ENCODE measurements around the gene ZNF292. TPM values are rescaled to one million over a fixed set of nuclear protein-coding genes. Genes with fewer than 3 reads are reported as not detected.

The ZNF292 gene
- total RNA-seq, 1 experiment from 2014 or later, result 32.2 TPM

DNA sequence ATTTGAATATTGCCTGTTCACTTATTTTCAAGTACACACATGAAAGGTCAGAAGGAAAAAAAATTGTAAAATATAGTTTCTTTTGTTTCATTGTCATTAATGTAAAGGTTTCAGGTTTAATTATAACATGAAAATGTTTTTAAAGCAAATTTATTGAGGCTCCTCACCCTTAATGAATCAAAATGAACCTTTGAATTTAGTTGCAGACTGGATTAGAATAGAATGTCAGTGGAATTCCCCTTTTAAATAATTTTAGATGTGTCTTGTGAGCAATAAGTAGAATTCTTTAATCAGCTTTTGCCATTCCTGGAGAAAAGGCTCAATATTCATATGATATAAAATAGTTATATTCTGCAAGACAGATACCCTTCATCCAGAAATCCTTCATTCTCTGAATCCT is 96.4 kb downstream of the ZNF292 start:
- TF ChIP-seq, protein P1, sequence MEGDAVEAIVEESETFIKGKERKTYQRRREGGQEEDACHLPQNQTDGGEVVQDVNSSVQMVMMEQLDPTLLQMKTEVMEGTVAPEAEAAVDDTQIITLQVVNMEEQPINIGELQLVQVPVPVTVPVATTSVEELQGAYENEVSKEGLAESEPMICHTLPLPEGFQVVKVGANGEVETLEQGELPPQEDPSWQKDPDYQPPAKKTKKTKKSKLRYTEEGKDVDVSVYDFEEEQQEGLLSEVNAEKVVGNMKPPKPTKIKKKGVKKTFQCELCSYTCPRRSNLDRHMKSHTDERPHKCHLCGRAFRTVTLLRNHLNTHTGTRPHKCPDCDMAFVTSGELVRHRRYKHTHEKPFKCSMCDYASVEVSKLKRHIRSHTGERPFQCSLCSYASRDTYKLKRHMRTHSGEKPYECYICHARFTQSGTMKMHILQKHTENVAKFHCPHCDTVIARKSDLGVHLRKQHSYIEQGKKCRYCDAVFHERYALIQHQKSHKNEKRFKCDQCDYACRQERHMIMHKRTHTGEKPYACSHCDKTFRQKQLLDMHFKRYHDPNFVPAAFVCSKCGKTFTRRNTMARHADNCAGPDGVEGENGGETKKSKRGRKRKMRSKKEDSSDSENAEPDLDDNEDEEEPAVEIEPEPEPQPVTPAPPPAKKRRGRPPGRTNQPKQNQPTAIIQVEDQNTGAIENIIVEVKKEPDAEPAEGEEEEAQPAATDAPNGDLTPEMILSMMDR (IDR thresholded peaks at IDR 0.05; ENCODE audit: insufficient read depth in 1 of 2, low read depth in 1 of 2, low read length in 1 of 2, severe bottlenecking in 1 of 2, unreplicated experiment in 1 of 2), result no peak
- Histone ChIP-seq H3K9me3 (no peaks in the 10 kb centered on the region), H3K36me3 (ENCODE audit: control insufficient read depth, insufficient read depth, low read length) (peaks cover 2% of the 10 kb centered on the region), H3K4me3 (ENCODE audit: low read depth, low read length) (no peak overlapping the region), H3K4me1 (0 out of 2 replicates have a peak, but pooled peaks cover 5% of the 10 kb centered on the region), H3K27me3 (replicated peaks; ENCODE audit: control insufficient read depth, insufficient read depth, low read length) (no peaks in the 10 kb centered on the region)
- no peaks in the 10 kb centered on the region for H3K27me3 Mint-ChIP-seq (ENCODE audit: insufficient read depth, unreplicated experiment)
- DNase-seq, result no peak
- H3K4me3 Mint-ChIP-seq (ENCODE audit: unreplicated experiment), result no peak overlapping the region
- CTCF ChIA-PET, result no interaction called here
- H3K9me3 Mint-ChIP-seq (ENCODE audit: unreplicated experiment), result no peaks in the 10 kb centered on the region
- BruUV-seq (replicated peaks), result no TSS peak
- no peaks in the 10 kb centered on the region for H3K4me1 Mint-ChIP-seq (ENCODE audit: low read depth, unreplicated experiment)
- H3K27ac Mint-ChIP-seq (ENCODE audit: unreplicated experiment), result no peak overlapping the region
- peaks cover 69% of the 10 kb centered on the region for H3K36me3 Mint-ChIP-seq (ENCODE audit: insufficient read depth, unreplicated experiment)
- POLR2A ChIA-PET, result no interaction called here
- intact Hi-C loops (cut with micrococcal nuclease; ENCODE audit: unreplicated experiment), result no loop called here

DNA sequence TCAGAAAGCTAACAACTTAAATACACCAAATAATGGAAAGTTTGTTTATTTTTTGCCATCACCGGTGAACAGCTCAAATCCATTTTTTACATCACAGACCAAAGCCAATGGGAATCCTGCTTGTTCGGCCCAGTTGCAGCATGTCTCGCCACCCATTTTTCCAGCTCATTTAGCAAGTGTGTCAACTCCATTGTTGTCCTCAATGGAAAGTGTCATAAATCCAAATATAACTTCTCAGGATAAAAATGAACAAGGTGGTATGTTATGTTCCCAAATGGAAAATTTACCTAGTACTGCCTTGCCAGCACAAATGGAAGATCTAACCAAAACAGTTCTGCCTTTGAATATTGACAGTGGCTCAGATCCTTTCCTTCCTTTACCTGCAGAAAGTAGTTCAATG is 101.7 kb downstream of the ZNF292 start:
- no peak overlapping the region for H3K27ac Mint-ChIP-seq (ENCODE audit: unreplicated experiment)
- no peaks in the 10 kb centered on the region for H3K4me1 Mint-ChIP-seq (ENCODE audit: low read depth, unreplicated experiment)
- TF ChIP-seq, protein P1 (IDR thresholded peaks at IDR 0.05; ENCODE audit: insufficient read depth in 1 of 2, low read depth in 1 of 2, low read length in 1 of 2, severe bottlenecking in 1 of 2, unreplicated experiment in 1 of 2), result no peak
- Histone ChIP-seq H3K36me3 (ENCODE audit: control insufficient read depth, insufficient read depth, low read length) (peaks cover 6% of the 10 kb centered on the region), H3K4me1 (no peaks in the 10 kb centered on the region), H3K27me3 (replicated peaks; ENCODE audit: control insufficient read depth, insufficient read depth, low read length) (no peaks in the 10 kb centered on the region), H3K4me3 (ENCODE audit: low read depth, low read length) (no peak overlapping the region), H3K9me3 (no peaks in the 10 kb centered on the region)
- no peaks in the 10 kb centered on the region for H3K9me3 Mint-ChIP-seq (ENCODE audit: unreplicated experiment)
- POLR2A ChIA-PET, result no interaction called here
- H3K36me3 Mint-ChIP-seq (ENCODE audit: insufficient read depth, unreplicated experiment), result peaks cover 68% of the 10 kb centered on the region
- intact Hi-C loops (cut with micrococcal nuclease; ENCODE audit: unreplicated experiment), result no loop called here
- no peak overlapping the region for H3K4me3 Mint-ChIP-seq (ENCODE audit: unreplicated experiment)
- no peaks in the 10 kb centered on the region for H3K27me3 Mint-ChIP-seq (ENCODE audit: insufficient read depth, unreplicated experiment)
- CTCF ChIA-PET, result no interaction called here
- no TSS peak for BruUV-seq (replicated peaks)
- DNase-seq, result no peak

GRCh38 chr6:87257565-87257964 is 102.2 kb downstream of the ZNF292 start:
- Mint-ChIP-seq H3K36me3 (ENCODE audit: insufficient read depth, unreplicated experiment) (peaks cover 63% of the 10 kb centered on the region), H3K4me3 (ENCODE audit: unreplicated experiment) (no peak overlapping the region), H3K27me3 (ENCODE audit: insufficient read depth, unreplicated experiment) (no peaks in the 10 kb centered on the region), H3K27ac (ENCODE audit: unreplicated experiment) (no peak overlapping the region), H3K4me1 (ENCODE audit: low read depth, unreplicated experiment) (no peaks in the 10 kb centered on the region), H3K9me3 (ENCODE audit: unreplicated experiment) (no peaks in the 10 kb centered on the region)
- H3K27me3 ChIP-seq (replicated peaks; ENCODE audit: control insufficient read depth, insufficient read depth, low read length), result no peaks in the 10 kb centered on the region
- ChIA-PET POLR2A (no interaction called here), CTCF (no interaction called here)
- peaks cover 6% of the 10 kb centered on the region for H3K36me3 ChIP-seq (ENCODE audit: control insufficient read depth, insufficient read depth, low read length)
- H3K9me3 ChIP-seq, result no peaks in the 10 kb centered on the region
- TF ChIP-seq, protein P1 (IDR thresholded peaks at IDR 0.05; ENCODE audit: insufficient read depth in 1 of 2, low read depth in 1 of 2, low read length in 1 of 2, severe bottlenecking in 1 of 2, unreplicated experiment in 1 of 2), result no peak
- no peak overlapping the region for H3K4me3 ChIP-seq (ENCODE audit: low read depth, low read length)
- no peaks in the 10 kb centered on the region for H3K4me1 ChIP-seq
- no peak for DNase-seq
- BruUV-seq (replicated peaks), result no TSS peak
- intact Hi-C loops (cut with micrococcal nuclease; ENCODE audit: unreplicated experiment), result no loop called here
